H1 (cell line): ENCODE measurements around the gene ACTL7A. TPM values are rescaled to one million over a fixed set of nuclear protein-coding genes. Genes with fewer than 3 reads are reported as not detected.

Experiments used
- CTCF ChIA-PET: fragments of 300-600 bp; sonication (Branson Sonifier 250); formaldehyde crosslinking; loops from one replicate; lab custom pipeline; 2021; ENCODE audit not compliant: partially characterized antibody; lab: Charles Lee
- POLR2A ChIA-PET: fragments of 300-600 bp; sonication (Branson Sonifier 250); formaldehyde crosslinking; loops from one replicate; lab custom pipeline; 2021; ENCODE audit warnings: inconsistent platforms; ENCODE audit not compliant: partially characterized antibody; lab: Charles Lee
- DNase-seq, 2 experiments: peaks; one replicate each; pipeline versions ENCODE4 v3.0.0 to v3.0.0-alpha.2; 2010 to 2022; ENCODE audit warnings: low spot score in 2 of 2, low read depth in 1 of 2, mixed read lengths in 1 of 2
- FAIRE-seq: peaks from 2 replicates; lab custom pipeline; 2011; peaks lifted over from hg19 to GRCh38; lab: Jason Lieb, UNC
- H2AFZ ChIP-seq: 2 replicates; pipeline ENCODE4 v1.8.1; 2012; ENCODE audit warnings: low read length, inconsistent platforms
- H2AK5ac ChIP-seq: 2 replicates; pipeline ENCODE4 v1.6.1; 2013; ENCODE audit warnings: low read depth, low read length
- H2BK120ac ChIP-seq: replicated peaks from 2 replicates; pipeline ENCODE3; 2013; ENCODE audit warnings: low read depth, low read length, inconsistent platforms
- H2BK12ac ChIP-seq: 2 replicates; pipeline ENCODE4 v1.6.1; 2013; ENCODE audit warnings: low read depth, low read length
- H2BK15ac ChIP-seq: 2 replicates; pipeline ENCODE4 v1.6.1; 2013; ENCODE audit warnings: low read length
- H2BK20ac ChIP-seq: 2 replicates; pipeline ENCODE4 v1.6.1; 2013; ENCODE audit warnings: low read length
- H2BK5ac ChIP-seq: 2 replicates; pipeline ENCODE4 v1.6.1; 2013; ENCODE audit warnings: low read depth, low read length
- H3K14ac ChIP-seq: 2 replicates; pipeline ENCODE4 v1.6.1; 2013; ENCODE audit warnings: inconsistent platforms; ENCODE audit not compliant: insufficient read length
- H3K18ac ChIP-seq: 2 replicates; pipeline ENCODE4 v1.6.1; 2013; ENCODE audit warnings: low read length; ENCODE audit errors: extremely low read depth
- H3K23ac ChIP-seq: 2 replicates; pipeline ENCODE4 v1.6.1; 2013; ENCODE audit warnings: inconsistent platforms; ENCODE audit not compliant: insufficient read length
- H3K23me2 ChIP-seq: 2 replicates; pipeline ENCODE4 v1.6.1; 2013; ENCODE audit warnings: low read depth, low read length
- H3K27ac ChIP-seq: 2 replicates; pipeline ENCODE4 v1.6.1; 2011; ENCODE audit warnings: low read depth, low read length, inconsistent platforms
- H3K27me3 ChIP-seq, 4 experiments: replicated peaks in 1 of 4; 1 replicate in 1 of 4; 2 replicates in 3 of 4; pipeline versions ENCODE4 v1.6.1 to v1.8.1; 2011 to 2013; ENCODE audit warnings: low read length in 3 of 4, mild to moderate bottlenecking in 3 of 4, inconsistent platforms in 2 of 4, mixed read lengths in 2 of 4, moderate library complexity in 1 of 4; ENCODE audit not compliant: control insufficient read depth in 3 of 4, insufficient read depth in 3 of 4; ENCODE audit errors: extremely low read depth in 1 of 4
- H3K36me3 ChIP-seq, 4 experiments: 2 replicates each; pipeline versions ENCODE4 v1.6.1 to v1.8.1; 2011 to 2013; ENCODE audit warnings: mild to moderate bottlenecking in 4 of 4, low read length in 3 of 4, moderate library complexity in 2 of 4, control low read depth in 1 of 4, inconsistent platforms in 1 of 4; ENCODE audit not compliant: insufficient read depth in 4 of 4, control insufficient read depth in 2 of 4
- H3K4ac ChIP-seq: replicated peaks from 2 replicates; pipeline ENCODE3; 2013; ENCODE audit warnings: low read length, low read depth, mixed read lengths, inconsistent platforms; ENCODE audit not compliant: insufficient read length
- H3K4me1 ChIP-seq, 4 experiments: replicated peaks in 1 of 4; 1 replicate in 1 of 4; 2 replicates in 3 of 4; pipeline versions ENCODE4 v1.6.1 to v1.8.1; 2011 to 2013; ENCODE audit warnings: low read length in 3 of 4, inconsistent platforms in 2 of 4, mixed read lengths in 1 of 4; ENCODE audit not compliant: insufficient read depth in 4 of 4, control insufficient read depth in 3 of 4
- H3K4me2 ChIP-seq, 2 experiments: 2 replicates each; pipeline versions ENCODE4 v1.6.1 to v1.8.1; 2011 to 2013; ENCODE audit warnings: low read depth in 2 of 2, low read length in 2 of 2, control low read depth in 1 of 2, inconsistent platforms in 1 of 2, mild to moderate bottlenecking in 1 of 2; ENCODE audit not compliant: insufficient read depth in 1 of 2
- H3K4me3 ChIP-seq, 4 experiments: fragments of 200-600, 300-600 bp in 1 of 4; sonication (generic), shearing (Covaris generic), sonication (Bioruptor Twin) in 1 of 4; 2 replicates each; pipeline versions ENCODE4 v1.5.1 to v1.8.1; 2011 to 2016; ENCODE audit warnings: low read length in 4 of 4, low read depth in 3 of 4, control low read depth in 2 of 4, inconsistent platforms in 2 of 4, mild to moderate bottlenecking in 2 of 4, mixed read lengths in 1 of 4, moderate library complexity in 1 of 4; ENCODE audit not compliant: insufficient read depth in 2 of 4; ENCODE audit errors: extremely low read depth in 1 of 4
- H3K56ac ChIP-seq: replicated peaks from 2 replicates; pipeline ENCODE3; 2013; ENCODE audit warnings: low read depth, mild to moderate bottlenecking, mixed read lengths, low read length, inconsistent platforms; ENCODE audit not compliant: insufficient read length
- H3K79me1 ChIP-seq: 2 replicates; pipeline ENCODE4 v1.6.1; 2013; ENCODE audit warnings: low read depth, low read length, control low read depth
- H3K79me2 ChIP-seq, 2 experiments: 2 replicates each; pipeline versions ENCODE4 v1.6.1 to v1.8.1; 2012 to 2013; ENCODE audit warnings: low read length in 2 of 2, mild to moderate bottlenecking in 2 of 2, inconsistent platforms in 1 of 2; ENCODE audit not compliant: insufficient read depth in 2 of 2, control insufficient read depth in 1 of 2
- H3K9ac ChIP-seq, 4 experiments: replicated peaks in 1 of 4; 1 replicate in 1 of 4; 2 replicates in 3 of 4; pipeline versions ENCODE4 v1.6.1 to v1.8.1; 2011 to 2013; ENCODE audit warnings: low read depth in 3 of 4, low read length in 3 of 4, control low read depth in 2 of 4, mild to moderate bottlenecking in 2 of 4, moderate library complexity in 2 of 4, inconsistent platforms in 1 of 4; ENCODE audit errors: extremely low read depth in 1 of 4
- H3K9me3 ChIP-seq, 2 experiments: 2 replicates each; pipeline versions ENCODE4 v1.6.1 to v1.8.1; 2012 to 2013; ENCODE audit warnings: mild to moderate bottlenecking in 2 of 2, moderate library complexity in 2 of 2, control low read depth in 1 of 2, inconsistent platforms in 1 of 2, low read depth in 1 of 2, low read length in 1 of 2, mixed read lengths in 1 of 2; ENCODE audit not compliant: insufficient read depth in 2 of 2
- H4K20me1 ChIP-seq, 2 experiments: replicated peaks in 1 of 2; 2 replicates each; pipeline versions ENCODE3 to v1.8.1; 2011 to 2013; ENCODE audit warnings: inconsistent platforms in 2 of 2, low read length in 2 of 2, mild to moderate bottlenecking in 1 of 2; ENCODE audit not compliant: insufficient read depth in 2 of 2, control insufficient read depth in 1 of 2
- H4K5ac ChIP-seq: 2 replicates; pipeline ENCODE4 v1.6.1; 2013; ENCODE audit warnings: low read length, low read depth, mixed read lengths, inconsistent platforms; ENCODE audit not compliant: insufficient read length
- H4K8ac ChIP-seq: 2 replicates; pipeline ENCODE4 v1.8.0; 2013; ENCODE audit warnings: mild to moderate bottlenecking, moderate library complexity, low read length, inconsistent platforms; ENCODE audit not compliant: insufficient read depth; ENCODE audit errors: extremely low read depth
- H4K91ac ChIP-seq: replicated peaks from 2 replicates; pipeline ENCODE3; 2013; ENCODE audit warnings: low read length, mixed read lengths, inconsistent platforms; ENCODE audit not compliant: insufficient read length
- BACH1 ChIP-seq: IDR thresholded peaks from 2 replicates; pipeline ENCODE4 v1.6.1; 2012; ENCODE audit warnings: low read length, improper control_type of control experiment
- CBX5 ChIP-seq: fragments of 300-800, 300-1000 bp; sonication (generic); IDR thresholded peaks from 2 replicates; pipeline ENCODE4 v1.7.1; 2016; ENCODE audit warnings: antibody characterized with exemption, low read length, low read depth
- SIN3A ChIP-seq, 2 experiments: IDR thresholded peaks in 1 of 2; conservative IDR thresholded peaks in 1 of 2; 2 replicates each; pipeline ENCODE4 v1.6.1; 2011 to 2012; ENCODE audit warnings: low read length in 2 of 2, improper control_type of control experiment in 1 of 2, low read depth in 1 of 2, mild to moderate bottlenecking in 1 of 2
- TCF12 ChIP-seq: IDR thresholded peaks from 2 replicates; pipeline ENCODE4 v1.6.1; 2011; ENCODE audit warnings: low read depth, mild to moderate bottlenecking, low read length
- WGBS, 2 experiments: shearing (Covaris generic) in 1 of 2; methylation state at CpG; one replicate each; pipeline versions ENCODE4 v1.1.6 to v1.1.7; 2013 to 2015; ENCODE audit warnings: low lambda C conversion rate in 2 of 2, mixed read lengths in 2 of 2, inconsistent platforms in 1 of 2, low coverage in 1 of 2, missing lambda C conversion rate in 1 of 2; ENCODE audit not compliant: insufficient replicate concordance in 2 of 2, insufficient coverage in 1 of 2, insufficient read length in 1 of 2; ENCODE audit errors: extremely low coverage in 1 of 2, missing lambda C conversion rate in 1 of 2; 5-methylcytosine and 5-hydroxymethylcytosine counted together
- polyA plus RNA-seq, 7 experiments: library from polyadenylated mRNA; depleted of rRNA in 3 of 7; stranded (reverse) in 5 of 7; unstranded in 2 of 7; fragments of >200 nt in 5 of 7; fragments of 200-250 nt in 2 of 7; gene quantifications; 1 replicate in 5 of 7; 2 replicates in 1 of 7; 4 replicates in 1 of 7; pipeline versions ENCODE4 v1.2.1 to v1.2.3, GENCODE V29; 2011 to 2013; ENCODE audit warnings: missing spikeins in 2 of 7, mixed read lengths in 2 of 7
- total RNA-seq: library from RNA; stranded (reverse); fragmentation: NEBNext Ultra II Directional; extraction: Animal tissue kit (Norgen Biotek cat#: 25700); gene quantifications from 2 replicates; pipeline ENCODE4 v1.2.1, GENCODE V29; 2021

The ACTL7A gene
- total and polyA plus RNA-seq, 2 of the 8 experiments (the other 6 are each of a cell fraction or from before 2014, with no cell fraction given), result not detected

DNA sequence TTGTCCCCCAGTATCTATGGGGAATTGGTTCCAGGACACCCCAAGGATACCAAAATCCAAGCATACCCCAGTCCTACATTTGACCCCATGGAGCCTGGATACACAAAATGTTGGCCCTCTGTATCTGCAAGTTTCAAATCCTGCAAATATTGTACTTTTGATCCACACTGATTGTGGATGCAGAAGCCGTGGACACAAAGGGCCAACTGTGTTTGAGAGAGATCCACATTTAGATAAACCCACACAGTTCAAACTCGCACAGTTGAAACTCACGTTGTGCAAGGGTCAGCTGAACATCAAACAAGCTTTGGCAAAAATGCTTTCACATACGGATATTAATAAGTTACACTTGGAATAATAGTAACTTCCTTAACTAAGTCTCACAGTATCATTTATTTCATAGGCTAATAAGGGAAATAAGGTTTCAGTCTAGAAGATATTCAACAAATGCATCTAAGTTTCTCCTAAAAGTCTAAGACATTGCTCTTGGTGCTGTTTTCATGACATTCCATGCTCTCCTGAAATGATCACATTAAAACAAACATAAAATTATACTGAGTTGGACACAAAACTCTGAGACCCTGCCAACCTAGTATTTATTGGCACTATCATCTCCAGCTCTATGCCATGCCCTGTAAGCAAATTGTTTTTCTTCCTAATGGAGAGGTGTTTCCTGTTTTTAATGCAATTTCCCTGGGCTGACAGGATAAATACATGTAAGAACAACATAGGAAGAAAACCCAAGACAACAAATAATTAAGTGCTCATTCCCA lies 32.3 kb downstream of the ACTL7A start:
- no peak overlapping the region for H3K18ac ChIP-seq
- no peak overlapping the region for H2BK120ac ChIP-seq
- 94% methylated on average over 4 of the region's 4 CpGs; no CpG with 5 or more reads in 1 of the 2 experiments for WGBS, 2 experiments
- DNase-seq (no peak), FAIRE-seq (no peak)
- POLR2A ChIA-PET, result no interaction called here
- no peaks in the 10 kb centered on the region for H3K4me1 ChIP-seq
- H3K27me3 ChIP-seq, result no peaks in the 10 kb centered on the region
- H3K9ac ChIP-seq, result no peak overlapping the region
- H3K4me2 ChIP-seq, result no peak overlapping the region
- peaks cover 0 to 4% of the 10 kb centered on the region in 2 experiments for H4K20me1 ChIP-seq
- CTCF ChIA-PET, result no interaction called here
- no peaks in the 10 kb centered on the region for H3K79me1 ChIP-seq
- no peak overlapping the region for H3K14ac ChIP-seq
- no peaks in the 10 kb centered on the region for H3K9me3 ChIP-seq
- H2BK12ac ChIP-seq, result no peak overlapping the region
- no peak for TF ChIP-seq TCF12
- TF ChIP-seq SIN3A (conservative IDR thresholded peaks at IDR 0.05 in 1 of 2, IDR thresholded peaks at IDR 0.05 in 1 of 2; ENCODE audit: low read depth in 1 of 2, low read length in 2 of 2), result no peak
- no peak for TF ChIP-seq BACH1
- no peak for TF ChIP-seq CBX5
- H2AK5ac ChIP-seq, result no peak overlapping the region
- no peak overlapping the region for H3K23ac ChIP-seq
- no peak overlapping the region for H3K4me3 ChIP-seq
- no peak overlapping the region for H3K4ac ChIP-seq
- H4K5ac ChIP-seq, result no peak overlapping the region
- no peak overlapping the region for H2BK15ac ChIP-seq
- H3K23me2 ChIP-seq, result no peaks in the 10 kb centered on the region
- no peak overlapping the region for H4K91ac ChIP-seq
- H3K27ac ChIP-seq, result no peak overlapping the region
- H3K36me3 ChIP-seq, result peaks cover 17 to 57% (median 54%) of the 10 kb centered on the region in 4 experiments
- no peak overlapping the region for H2AFZ ChIP-seq
- H2BK20ac ChIP-seq, result no peak overlapping the region
- H4K8ac ChIP-seq, result no peak overlapping the region
- no peak overlapping the region for H3K56ac ChIP-seq
- H3K79me2 ChIP-seq, result no peaks in the 10 kb centered on the region
- no peak overlapping the region for H2BK5ac ChIP-seq
